WTC11 (cell line): Measurements from ENCODE around the gene SH3PXD2A.

Experiments
- CBFB ChIP-seq: sonication (generic); formaldehyde crosslinking; IDR thresholded peaks from 2 replicates; pipeline ENCODE4 v1.8.1; 2022; ENCODE audit warnings: mild to moderate bottlenecking, low read depth, missing genetic modification reagents
- ELF4 ChIP-seq: sonication (generic); formaldehyde crosslinking; IDR thresholded peaks from 2 replicates; pipeline ENCODE4 v1.8.1; 2022; ENCODE audit warnings: low read depth, mild to moderate bottlenecking, moderate library complexity, missing genetic modification reagents
- FOXJ3 ChIP-seq: sonication (generic); formaldehyde crosslinking; IDR thresholded peaks from 2 replicates; pipeline ENCODE4 v1.9.0; 2021; ENCODE audit warnings: missing genetic modification reagents, mild to moderate bottlenecking, borderline replicate concordance
- RORB ChIP-seq: fragments of 250-450 bp; sonication (Bioruptor Pico); IDR thresholded peaks from 2 replicates; pipeline ENCODE4 v1.9.0; 2021; ENCODE audit warnings: mild to moderate bottlenecking
- ZNF219 ChIP-seq: sonication (generic); formaldehyde crosslinking; IDR thresholded peaks from 2 replicates; pipeline ENCODE4 v1.8.0; 2023; ENCODE audit warnings: missing genetic modification reagents, mild to moderate bottlenecking, borderline replicate concordance
- ZNF263 ChIP-seq: sonication (generic); formaldehyde crosslinking; IDR thresholded peaks from 2 replicates; pipeline ENCODE4 v1.8.1; 2022; ENCODE audit warnings: low read depth, mild to moderate bottlenecking, moderate library complexity, missing genetic modification reagents
- TF ChIP-seq, protein P1 (sequence below): fragments of 200-600 bp; IDR thresholded peaks from 2 replicates; pipeline ENCODE4 v1.8.0; 2022; ENCODE audit warnings: antibody characterized with exemption
- TF ChIP-seq, protein P2 (sequence below): sonication (generic); formaldehyde crosslinking; IDR thresholded peaks from 2 replicates; pipeline ENCODE4 v1.8.1; 2023; ENCODE audit warnings: mild to moderate bottlenecking, missing genetic modification reagents, moderate library complexity
- TF ChIP-seq, protein P3 (sequence below): sonication (generic); formaldehyde crosslinking; conservative IDR thresholded peaks from 2 replicates; pipeline ENCODE4 v1.8.1; 2022; ENCODE audit warnings: mild to moderate bottlenecking, missing genetic modification reagents

DNA sequence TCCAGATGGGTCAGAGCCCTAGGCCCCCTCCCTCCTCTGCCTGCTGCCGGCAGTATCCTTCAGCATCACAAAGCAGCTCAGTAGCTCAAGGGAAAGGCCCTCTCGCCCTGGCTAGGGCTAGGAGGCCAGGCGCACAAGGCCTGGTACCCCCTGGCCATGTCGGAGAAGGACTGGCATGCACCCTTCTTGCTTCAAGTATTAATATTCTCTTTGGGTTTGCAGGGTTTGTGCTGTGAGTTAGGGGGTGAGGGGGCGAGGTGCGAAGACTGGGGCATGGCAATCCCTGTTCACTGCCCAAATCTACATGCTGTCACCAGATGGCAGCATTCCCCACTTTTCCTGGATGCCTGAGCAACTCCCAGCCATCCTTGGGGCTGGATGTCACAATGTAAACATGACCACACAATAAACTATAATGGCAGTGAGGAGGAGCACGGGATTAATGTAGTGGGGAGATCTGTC lies 256.7 kb downstream of the SH3PXD2A start:
- TF ChIP-seq ZNF263 (CRISPR knock-in tag) = no peak
- TF ChIP-seq FOXJ3 (CRISPR knock-in tag) = no peak
- no peak for TF ChIP-seq CBFB (CRISPR knock-in tag)
- TF ChIP-seq ELF4 (CRISPR knock-in tag) = no peak
- TF ChIP-seq, protein P1, sequence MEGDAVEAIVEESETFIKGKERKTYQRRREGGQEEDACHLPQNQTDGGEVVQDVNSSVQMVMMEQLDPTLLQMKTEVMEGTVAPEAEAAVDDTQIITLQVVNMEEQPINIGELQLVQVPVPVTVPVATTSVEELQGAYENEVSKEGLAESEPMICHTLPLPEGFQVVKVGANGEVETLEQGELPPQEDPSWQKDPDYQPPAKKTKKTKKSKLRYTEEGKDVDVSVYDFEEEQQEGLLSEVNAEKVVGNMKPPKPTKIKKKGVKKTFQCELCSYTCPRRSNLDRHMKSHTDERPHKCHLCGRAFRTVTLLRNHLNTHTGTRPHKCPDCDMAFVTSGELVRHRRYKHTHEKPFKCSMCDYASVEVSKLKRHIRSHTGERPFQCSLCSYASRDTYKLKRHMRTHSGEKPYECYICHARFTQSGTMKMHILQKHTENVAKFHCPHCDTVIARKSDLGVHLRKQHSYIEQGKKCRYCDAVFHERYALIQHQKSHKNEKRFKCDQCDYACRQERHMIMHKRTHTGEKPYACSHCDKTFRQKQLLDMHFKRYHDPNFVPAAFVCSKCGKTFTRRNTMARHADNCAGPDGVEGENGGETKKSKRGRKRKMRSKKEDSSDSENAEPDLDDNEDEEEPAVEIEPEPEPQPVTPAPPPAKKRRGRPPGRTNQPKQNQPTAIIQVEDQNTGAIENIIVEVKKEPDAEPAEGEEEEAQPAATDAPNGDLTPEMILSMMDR = no peak; the same call in 1 of the 2 replicates
- TF ChIP-seq RORB (CRISPR knock-in tag) = no peak
- TF ChIP-seq, protein P2, sequence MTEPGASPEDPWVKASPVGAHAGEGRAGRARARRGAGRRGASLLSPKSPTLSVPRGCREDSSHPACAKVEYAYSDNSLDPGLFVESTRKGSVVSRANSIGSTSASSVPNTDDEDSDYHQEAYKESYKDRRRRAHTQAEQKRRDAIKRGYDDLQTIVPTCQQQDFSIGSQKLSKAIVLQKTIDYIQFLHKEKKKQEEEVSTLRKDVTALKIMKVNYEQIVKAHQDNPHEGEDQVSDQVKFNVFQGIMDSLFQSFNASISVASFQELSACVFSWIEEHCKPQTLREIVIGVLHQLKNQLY = no peak
- no peak for TF ChIP-seq ZNF219 (CRISPR knock-in tag)
- TF ChIP-seq, protein P3, sequence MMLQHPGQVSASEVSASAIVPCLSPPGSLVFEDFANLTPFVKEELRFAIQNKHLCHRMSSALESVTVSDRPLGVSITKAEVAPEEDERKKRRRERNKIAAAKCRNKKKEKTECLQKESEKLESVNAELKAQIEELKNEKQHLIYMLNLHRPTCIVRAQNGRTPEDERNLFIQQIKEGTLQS (CRISPR knock-in tag) = no peak
